T-cell (primary cell): ENCODE data around the gene ZCWPW1. TPM values are rescaled to one million over a fixed set of nuclear protein-coding genes. Genes with fewer than 3 reads are reported as not detected.

Source experiments
- ATAC-seq, 4 experiments: fragments of 200-7000 bp in 3 of 4; fragments of 150-1000 bp in 1 of 4; cut with Tn5 transposase; replicated peaks in 1 of 4; 1 replicate in 3 of 4; 2 replicates in 1 of 4; pipeline ENCODE4 v1.10.0; 2021; ENCODE audit warnings: moderate library complexity in 3 of 4, mild to moderate bottlenecking in 2 of 4, moderate number of reproducible peaks in 1 of 4
- CTCF ChIA-PET, 2 donors: fragments of 300-600 bp; sonication (Branson Sonifier 250); formaldehyde crosslinking; loops; one replicate each; lab custom pipeline; 2022; ENCODE audit warnings: antibody characterized with exemption in 2 of 2; lab: Charles Lee
- POLR2A ChIA-PET, 2 donors: fragments of 300-600 bp; sonication (Branson Sonifier 250); formaldehyde crosslinking; loops; one replicate each; lab custom pipeline; 2022; ENCODE audit warnings: antibody characterized with exemption in 2 of 2; lab: Charles Lee
- DNase-seq, 35 experiments: peaks; one replicate each; pipeline versions ENCODE4 v3.0.0 to v3.0.0-alpha.2; 2013 to 2023
- H3K27ac ChIP-seq: one replicate; pipeline ENCODE4 v1.5.1; 2013; ENCODE audit warnings: low read length
- H3K27me3 ChIP-seq, 2 experiments: replicated peaks in 1 of 2; 1 replicate in 1 of 2; 2 replicates in 1 of 2; pipeline versions ENCODE4 v1.6.1 to v1.7.0; 2013; ENCODE audit warnings: low read length in 1 of 2, mixed read lengths in 1 of 2; ENCODE audit not compliant: control insufficient read depth in 2 of 2, insufficient read depth in 2 of 2; ENCODE audit errors: extremely low read depth in 1 of 2
- H3K36me3 ChIP-seq, 2 donors: 1 replicate in 1 of 2; 2 replicates in 1 of 2; pipeline versions ENCODE4 v1.6.1 to v1.7.0; 2013; ENCODE audit warnings: low read length in 1 of 2; ENCODE audit not compliant: control insufficient read depth in 2 of 2, insufficient read depth in 1 of 2; ENCODE audit errors: extremely low read depth in 1 of 2
- H3K4me1 ChIP-seq, 2 experiments: 1 replicate in 1 of 2; 2 replicates in 1 of 2; pipeline versions ENCODE4 v1.6.1 to v1.7.0; 2013; ENCODE audit warnings: low read length in 2 of 2, mixed read lengths in 1 of 2; ENCODE audit not compliant: insufficient read depth in 2 of 2, control insufficient read depth in 1 of 2; ENCODE audit errors: extremely low read depth in 1 of 2
- H3K4me3 ChIP-seq, 2 donors: 1 replicate in 1 of 2; 2 replicates in 1 of 2; pipeline versions ENCODE4 v1.5.1 to v1.7.0; 2013; ENCODE audit warnings: mild to moderate bottlenecking in 2 of 2, low read length in 1 of 2, moderate library complexity in 1 of 2; ENCODE audit not compliant: control insufficient read depth in 1 of 2; ENCODE audit errors: extremely low read depth in 1 of 2
- H3K9me3 ChIP-seq: 2 replicates; pipeline ENCODE4 v1.7.0; 2013
- H3K27ac Mint-ChIP-seq, 2 donors: one replicate each; pipeline ENCODE4 v1.8.0; 2020 to 2021; ENCODE audit warnings: mild to moderate bottlenecking in 2 of 2, mixed read lengths in 2 of 2
- H3K27me3 Mint-ChIP-seq, 2 donors: one replicate each; pipeline ENCODE4 v1.8.0; 2021 to 2022; ENCODE audit warnings: mixed read lengths in 2 of 2
- H3K36me3 Mint-ChIP-seq: one replicate; pipeline ENCODE4 v1.8.0; 2021; ENCODE audit warnings: mixed read lengths
- H3K4me1 Mint-ChIP-seq, 3 donors: one replicate each; pipeline ENCODE4 v1.8.0; 2020 to 2022; ENCODE audit warnings: mixed read lengths in 3 of 3, mild to moderate bottlenecking in 1 of 3
- H3K4me3 Mint-ChIP-seq, 3 donors: one replicate each; pipeline ENCODE4 v1.8.0; 2020 to 2022; ENCODE audit warnings: mild to moderate bottlenecking in 3 of 3, mixed read lengths in 3 of 3, moderate library complexity in 3 of 3
- H3K9me3 Mint-ChIP-seq, 3 donors: one replicate each; pipeline ENCODE4 v1.8.0; 2020 to 2022; ENCODE audit warnings: mixed read lengths in 3 of 3
- WGBS: methylation state at CpG from one replicate; pipeline ENCODE4 v1.1.5; 2013; ENCODE audit warnings: missing lambda C conversion rate; ENCODE audit not compliant: insufficient coverage; 5-methylcytosine and 5-hydroxymethylcytosine counted together
- total RNA-seq, 35 experiments: library from RNA in 6 of 35; stranded (reverse) in 6 of 35; fragments of 120-200 nt in 1 of 35; gene quantifications; one replicate each; pipeline versions ENCODE4 v1.2.1 to v1.2.4 and lab custom pipeline; 2013 to 2026

Gene ZCWPW1
- total RNA-seq, 5 donors from 2014 or later (not counting 1 experiment from before 2014, with no cell fraction given), result 6.9 to 13.9 (median 12.0) TPM

- no peaks in the 10 kb centered on the region for H3K27me3 Mint-ChIP-seq
- H3K9me3 Mint-ChIP-seq, result no peaks in the 10 kb centered on the region
- peaks cover 26% of the 10 kb centered on the region for H3K36me3 Mint-ChIP-seq
- peak overlapping the region; percentile 34 for H3K27ac ChIP-seq
- no peaks in the 10 kb centered on the region for H3K9me3 ChIP-seq
- no CpG with 5 or more reads among the region's 10 CpGs for WGBS
- DNase-seq (peak in 1 of 35 experiments; percentile 18), ATAC-seq (no peak)
- H3K4me1 Mint-ChIP-seq, result peaks cover 51 to 63% (median 60%) of the 10 kb centered on the region in 3 donors
- no peak overlapping the region for H3K4me3 ChIP-seq
- peaks cover 24 to 64% of the 10 kb centered on the region in 2 experiments for H3K4me1 ChIP-seq
- H3K27ac Mint-ChIP-seq, result peak overlapping the region; percentile 83 to 94
- ChIA-PET CTCF (no interaction called here), POLR2A (no interaction called here)
- peaks cover 7 to 37% of the 10 kb centered on the region in 2 donors for H3K36me3 ChIP-seq
- H3K27me3 ChIP-seq, result no peaks in the 10 kb centered on the region
- H3K4me3 Mint-ChIP-seq, result peak overlapping the region; percentile 76 to 94 (median 83)
Observed at GRCh38 chr7:100433592-100434296, 5.2 kb upstream of the ZCWPW1 start.

GRCh38 chr7:100433276-100433591 is 4.7 kb upstream of the ZCWPW1 start:
- Histone ChIP-seq H3K9me3 (no peaks in the 10 kb centered on the region), H3K4me1 (peaks cover 24 to 64% of the 10 kb centered on the region in 2 experiments), H3K4me3 (no peak overlapping the region), H3K27me3 (no peaks in the 10 kb centered on the region), H3K36me3 (peaks cover 7 to 37% of the 10 kb centered on the region in 2 donors), H3K27ac (no peak overlapping the region)
- Mint-ChIP-seq H3K27me3 (no peaks in the 10 kb centered on the region), H3K27ac (peak overlapping the region; percentile 64 to 94), H3K4me1 (peaks cover 51 to 67% (median 60%) of the 10 kb centered on the region in 3 donors), H3K4me3 (peak overlapping the region; percentile 25 to 94 (median 40)), H3K9me3 (no peaks in the 10 kb centered on the region), H3K36me3 (peaks cover 26% of the 10 kb centered on the region)
- WGBS, result no CpG with 5 or more reads among the region's 4 CpGs
- POLR2A ChIA-PET, result no interaction called here
- CTCF ChIA-PET, result no interaction called here
- ATAC-seq (no peak), DNase-seq (no peak)

GRCh38 chr7:100432621-100433275 is 4.2 kb upstream of the ZCWPW1 start:
- peaks cover 24 to 68% of the 10 kb centered on the region in 2 experiments for H3K4me1 ChIP-seq

GRCh38 chr7:100432053-100432452 is 3.5 kb upstream of the ZCWPW1 start:
- Mint-ChIP-seq H3K4me1 (peaks cover 55 to 72% (median 66%) of the 10 kb centered on the region in 3 donors), H3K36me3 (peaks cover 26% of the 10 kb centered on the region), H3K4me3 (peak overlapping the region; percentile 55 to 94 (median 83)), H3K9me3 (no peaks in the 10 kb centered on the region), H3K27ac (peak overlapping the region; percentile 93 to 94), H3K27me3 (no peaks in the 10 kb centered on the region)
- Histone ChIP-seq H3K4me1 (peaks cover 24 to 69% of the 10 kb centered on the region in 2 experiments), H3K4me3 (no peak overlapping the region), H3K27ac (peak overlapping the region; percentile 20), H3K9me3 (no peaks in the 10 kb centered on the region), H3K27me3 (peaks cover 0 to 4% of the 10 kb centered on the region in 2 experiments), H3K36me3 (peaks cover 7 to 37% of the 10 kb centered on the region in 2 donors)
- ChIA-PET POLR2A (interaction anchor here in 1 of 2 donors (0.5 kb wide), 1 partner anchor 50 kb away, joined by 3 read pairs; no protein-coding TSS in a partner anchor), CTCF (no interaction called here)
- ATAC-seq (no peak), DNase-seq (no peak)
- WGBS, result no CpG with 5 or more reads among the region's 4 CpGs

More at GRCh38 chr7:100432621-100433275, 4.2 kb upstream of the ZCWPW1 start:
- Histone ChIP-seq H3K4me3 (no peak overlapping the region), H3K27me3 (peaks cover 0 to 2% of the 10 kb centered on the region in 2 experiments), H3K27ac (no peak overlapping the region), H3K36me3 (peaks cover 7 to 37% of the 10 kb centered on the region in 2 donors), H3K9me3 (no peaks in the 10 kb centered on the region)
- ChIA-PET POLR2A (no interaction called here), CTCF (no interaction called here)
- Mint-ChIP-seq H3K27ac (peak overlapping the region; percentile 64 to 94), H3K4me1 (peaks cover 54 to 72% (median 65%) of the 10 kb centered on the region in 3 donors), H3K27me3 (no peaks in the 10 kb centered on the region), H3K9me3 (no peaks in the 10 kb centered on the region), H3K4me3 (peak overlapping the region; percentile 25 to 94 (median 40)), H3K36me3 (peaks cover 26% of the 10 kb centered on the region)
- DNase-seq, result no peak
- no peak for ATAC-seq
- 97% methylated on average over 16 of the region's 21 CpGs for WGBS

GRCh38 chr7:100431286-100431735 is 2.8 kb upstream of the ZCWPW1 start:
- ChIA-PET POLR2A (interaction anchor here in 1 of 2 donors (0.5 kb wide), 1 partner anchor 51 kb away, joined by 3 read pairs; no protein-coding TSS in a partner anchor), CTCF (interaction anchor here in 1 of 2 donors (0.6 kb wide), 1 partner anchor 410 kb away, joined by 3 read pairs; no protein-coding TSS in a partner anchor)
- peaks cover 24% of the 10 kb centered on the region for H3K36me3 Mint-ChIP-seq
- peak overlapping the region; percentile 86 to 93 for H3K27ac Mint-ChIP-seq
- ATAC-seq (no peak), DNase-seq (peak in 1 of 35 experiments; percentile 21)
- 92% methylated on average over 19 of the region's 23 CpGs for WGBS
- H3K27me3 Mint-ChIP-seq, result no peaks in the 10 kb centered on the region
- H3K27me3 ChIP-seq, result peaks cover 0 to 4% of the 10 kb centered on the region in 2 experiments
- H3K27ac ChIP-seq, result peak overlapping the region; percentile 82
- peaks cover 7 to 37% of the 10 kb centered on the region in 2 donors for H3K36me3 ChIP-seq
- H3K9me3 ChIP-seq, result no peaks in the 10 kb centered on the region
- no peaks in the 10 kb centered on the region for H3K9me3 Mint-ChIP-seq
- peak overlapping the region; percentile 80 to 94 (median 83) for H3K4me3 Mint-ChIP-seq
- no peak overlapping the region for H3K4me3 ChIP-seq
- peaks cover 55 to 72% (median 64%) of the 10 kb centered on the region in 3 donors for H3K4me1 Mint-ChIP-seq
- H3K4me1 ChIP-seq, result peaks cover 24 to 62% of the 10 kb centered on the region in 2 experiments
